Lower leg skin (tissue), 4 donors: Measurements from ENCODE around the gene PRR11. TPM values are rescaled to one million over a fixed set of nuclear protein-coding genes. Genes with fewer than 3 reads are reported as not detected.

Source experiments
- DNase-seq, 2 donors: peaks; one replicate each; pipeline ENCODE4 v3.0.0-alpha.2; 2019; ENCODE audit warnings: low spot score in 2 of 2
- H3K4me3 ChIP-seq: fragments of 200-600 bp; sonication (generic); 2 replicates; pipeline ENCODE4 v1.5.1; 2017; ENCODE audit warnings: mild to moderate bottlenecking, low read depth; ENCODE audit not compliant: poor library complexity, severe bottlenecking
- CTCF ChIP-seq, 3 donors: fragments of 450-650 bp; IDR thresholded peaks; one replicate each; pipeline ENCODE4 v1.5.1; 2016; ENCODE audit warnings: antibody characterized with exemption in 3 of 3, mild to moderate bottlenecking in 3 of 3, moderate library complexity in 2 of 3
- POLR2A ChIP-seq, 2 donors: fragments of 450-650 bp; IDR thresholded peaks; one replicate each; pipeline ENCODE4 v1.6.1; 2016 to 2017; ENCODE audit warnings: antibody characterized with exemption in 2 of 2, mild to moderate bottlenecking in 1 of 2, moderate library complexity in 1 of 2
- WGBS, 2 donors: methylation state at CpG; one replicate each; pipeline ENCODE4 v1.1.5; 2018; 5-methylcytosine and 5-hydroxymethylcytosine counted together
- intact Hi-C: fragments of 100-400 bp; cut with DNase I; formaldehyde crosslinking; loops from one replicate; pipeline ENCODE4 v1.15.0; 2023; ENCODE audit warnings: low total_unique reads
- total RNA-seq, 4 donors: library from RNA; depleted of rRNA; stranded (reverse); fragments of >200 nt; gene quantifications; one replicate each; pipeline ENCODE4 v1.1.0, GENCODE V29; 2016

Gene PRR11
- total RNA-seq, 4 donors from 2014 or later = 1.5 to 3.7 (median 2.6) TPM

GRCh38 chr17:59185997-59186396 is 30.5 kb downstream of the PRR11 start:
- DNase-seq = no peak
- intact Hi-C loops = no loop called here
- H3K4me3 ChIP-seq = no peak overlapping the region
- TF ChIP-seq POLR2A (IDR thresholded peaks at IDR 0.05) = no peak
- no peak for TF ChIP-seq CTCF (IDR thresholded peaks at IDR 0.05)

GRCh38 chr17:59186850-59187249 is 31.3 kb downstream of the PRR11 start:
- H3K4me3 ChIP-seq = no peak overlapping the region
- DNase-seq = peak in 1 of 2 donors; percentile 32
- intact Hi-C loops = no loop called here
- WGBS, 2 donors = 95 to 99% methylated on average over 3 of the region's 3 CpGs
- TF ChIP-seq POLR2A (IDR thresholded peaks at IDR 0.05) = no peak
- no peak for TF ChIP-seq CTCF (IDR thresholded peaks at IDR 0.05)

- TF ChIP-seq CTCF (IDR thresholded peaks at IDR 0.05) (no peak), POLR2A (IDR thresholded peaks at IDR 0.05) (no peak)
- 98 to 100% methylated on average over 2 of the region's 2 CpGs for WGBS, 2 donors
Observed at GRCh38 chr17:59190806-59191205, 35.3 kb downstream of the PRR11 start.

GRCh38 chr17:59193336-59193862 is 37.9 kb downstream of the PRR11 start:
- DNase-seq = no peak
- no peak for TF ChIP-seq CTCF (IDR thresholded peaks at IDR 0.05)
- no peak for TF ChIP-seq POLR2A (IDR thresholded peaks at IDR 0.05)
- no peak overlapping the region for H3K4me3 ChIP-seq
- WGBS, 2 donors = 93 to 95% methylated on average over 3 of the region's 3 CpGs
- intact Hi-C loops = loop anchor here (5.0 kb wide), 1 partner anchor 1681 kb away; no protein-coding TSS in a partner anchor

More at GRCh38 chr17:59190806-59191205, 35.3 kb downstream of the PRR11 start:
- intact Hi-C loops = loop anchor here (5.0 kb wide), 1 partner anchor 1679 kb away; no protein-coding TSS in a partner anchor
- no peak overlapping the region for H3K4me3 ChIP-seq
- DNase-seq = no peak

- DNase-seq = peak in 1 of 2 donors; percentile 59
- no peak overlapping the region for H3K4me3 ChIP-seq
- 90 to 93% methylated on average over 4 of the region's 4 CpGs for WGBS, 2 donors
- TF ChIP-seq POLR2A (IDR thresholded peaks at IDR 0.05) = no peak
- TF ChIP-seq CTCF (IDR thresholded peaks at IDR 0.05) = no peak
- intact Hi-C loops = no loop called here
Observed at GRCh38 chr17:59199398-59199797, 43.9 kb downstream of the PRR11 start.

- H3K4me3 ChIP-seq = no peak overlapping the region
- TF ChIP-seq CTCF (IDR thresholded peaks at IDR 0.05) (no peak), POLR2A (IDR thresholded peaks at IDR 0.05) (no peak)
- intact Hi-C loops = no loop called here
- 89 to 100% methylated on average over 1 of the region's 1 CpG for whole genome bisulfite sequencing, 2 donors
- DNase-seq = no peak
Observed at GRCh38 chr17:59202320-59202719, 46.8 kb downstream of the PRR11 start.
